ENCODE results near the gene PIP4K2A. TPM values are rescaled to one million over a fixed set of nuclear protein-coding genes. Genes with fewer than 3 reads are reported as not detected.

PIP4K2A gene
- total and polyA plus RNA-seq, 2 experiments from 2014 or later = 39.9 to 40.1 TPM

- Histone ChIP-seq H3F3A (replicated peaks; ENCODE audit: low read depth) (no peaks in the 10 kb centered on the region), H3K36me3 (ENCODE audit: insufficient read depth) (no peaks in the 10 kb centered on the region), H3K4me2 (no peak overlapping the region), H3K4me1 (ENCODE audit: insufficient read depth) (peaks cover 9% of the 10 kb centered on the region), H3K27me3 (ENCODE audit: insufficient read depth) (no peaks in the 10 kb centered on the region), H2AFZ (no peak overlapping the region), H3K79me2 (replicated peaks; ENCODE audit: insufficient read depth) (no peaks in the 10 kb centered on the region), H4K20me1 (replicated peaks; ENCODE audit: insufficient read depth) (peaks cover 4% of the 10 kb centered on the region; the same call in 1 of the 2 replicates), H3K4me3 (no peak overlapping the region), H3K27ac (ENCODE audit: low read depth) (no peak overlapping the region), H3K9me2 (ENCODE audit: insufficient read depth) (no peaks in the 10 kb centered on the region)
- no peak overlapping the region for H3K27ac Mint-ChIP-seq
- no peak overlapping the region for H3K4me3 Mint-ChIP-seq
- DNase-seq (ENCODE audit: low spot score) = no peak
- H3K9me3 Mint-ChIP-seq = no peaks in the 10 kb centered on the region
- ATAC-seq = no peak
- TF ChIP-seq CREB1 (CRISPR knock-in tag; IDR thresholded peaks at IDR 0.05; ENCODE audit: low read depth) = no peak
- no peak for TF ChIP-seq JUNB (IDR thresholded peaks at IDR 0.05; ENCODE audit: unreplicated experiment)
- TF ChIP-seq STAT1 (IDR thresholded peaks at IDR 0.05; ENCODE audit: unreplicated experiment) = no peak
- TF ChIP-seq REST (IDR thresholded peaks at IDR 0.05; ENCODE audit: unreplicated experiment) = no peak
- TF ChIP-seq POLR2AphosphoS5 (IDR thresholded peaks at IDR 0.05; ENCODE audit: low read depth) = no peak
- no peak for TF ChIP-seq ZNF114 (CRISPR knock-in tag; IDR thresholded peaks at IDR 0.05)
- TF ChIP-seq ZNF331 (CRISPR knock-in tag; IDR thresholded peaks at IDR 0.05; ENCODE audit: low read depth) = no peak
- no peak for TF ChIP-seq ZNF462 (CRISPR knock-in tag; IDR thresholded peaks at IDR 0.05)
- TF ChIP-seq EZH2 (IDR thresholded peaks at IDR 0.05; ENCODE audit: low read depth, unreplicated experiment) = no peak
- no peak for TF ChIP-seq NANOG (IDR thresholded peaks at IDR 0.05; ENCODE audit: borderline replicate concordance)
- no peak for TF ChIP-seq CTCF (conservative IDR thresholded peaks at IDR 0.05; ENCODE audit: low read depth in 2 of 2)
- TF ChIP-seq, protein P1, sequence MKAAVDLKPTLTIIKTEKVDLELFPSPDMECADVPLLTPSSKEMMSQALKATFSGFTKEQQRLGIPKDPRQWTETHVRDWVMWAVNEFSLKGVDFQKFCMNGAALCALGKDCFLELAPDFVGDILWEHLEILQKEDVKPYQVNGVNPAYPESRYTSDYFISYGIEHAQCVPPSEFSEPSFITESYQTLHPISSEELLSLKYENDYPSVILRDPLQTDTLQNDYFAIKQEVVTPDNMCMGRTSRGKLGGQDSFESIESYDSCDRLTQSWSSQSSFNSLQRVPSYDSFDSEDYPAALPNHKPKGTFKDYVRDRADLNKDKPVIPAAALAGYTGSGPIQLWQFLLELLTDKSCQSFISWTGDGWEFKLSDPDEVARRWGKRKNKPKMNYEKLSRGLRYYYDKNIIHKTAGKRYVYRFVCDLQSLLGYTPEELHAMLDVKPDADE (IDR thresholded peaks at IDR 0.05) = no peak
- TF ChIP-seq EZH2phosphoT487 (IDR thresholded peaks at IDR 0.05; ENCODE audit: unreplicated experiment) = no peak
- H3K36me3 Mint-ChIP-seq (ENCODE audit: low read depth) = peaks cover 4% of the 10 kb centered on the region
- peaks cover 35% of the 10 kb centered on the region for H3K4me1 Mint-ChIP-seq
- H3K27me3 Mint-ChIP-seq (ENCODE audit: insufficient read depth, low read depth, poor library complexity) = peaks cover 7% of the 10 kb centered on the region
These were observed 152.5 kb downstream of the PIP4K2A start for GRCh38 chr10:22561909-22562308.
